ENCODE results near the gene CPPED1.
"Not testable (repeated sequence)": the region's sequence is repeated elsewhere in the genome, so short reads cannot be mapped to it uniquely, and the experiment has no call there.

Gene CPPED1

GRCh38 chr16:12818326-12818725 lies 14.6 kb upstream of the CPPED1 start:
- H3K27ac ChIP-seq (ENCODE audit: low read depth, low read length) = no peak overlapping the region

GRCh38 chr16:12816791-12817214 lies 13.1 kb upstream of the CPPED1 start:
- H3K27ac ChIP-seq (ENCODE audit: low read depth, low read length); H3K36me3 ChIP-seq (ENCODE audit: control insufficient read depth, insufficient read depth, low read length); H3K9ac ChIP-seq (ENCODE audit: low read length); H3K4me3 ChIP-seq (ENCODE audit: low read length); H3K4me1 ChIP-seq (ENCODE audit: control insufficient read depth, insufficient read depth, low read length); H3K27me3 ChIP-seq (ENCODE audit: control insufficient read depth, insufficient read depth, low read length): not testable (repeated sequence)

More at GRCh38 chr16:12818326-12818725, 14.6 kb upstream of the CPPED1 start:
- Histone ChIP-seq H3K4me1 (ENCODE audit: control insufficient read depth, insufficient read depth, low read length) (no peaks in the 10 kb centered on the region), H3K27me3 (ENCODE audit: control insufficient read depth, insufficient read depth, low read length) (no peaks in the 10 kb centered on the region), H3K4me3 (ENCODE audit: low read length) (no peak overlapping the region), H3K36me3 (ENCODE audit: control insufficient read depth, insufficient read depth, low read length) (no peaks in the 10 kb centered on the region), H3K9ac (ENCODE audit: low read length) (no peak overlapping the region)

- Histone ChIP-seq H3K27ac (ENCODE audit: low read depth, low read length) (no peak overlapping the region), H3K27me3 (ENCODE audit: control insufficient read depth, insufficient read depth, low read length) (no peaks in the 10 kb centered on the region), H3K4me1 (ENCODE audit: control insufficient read depth, insufficient read depth, low read length) (no peaks in the 10 kb centered on the region)
Observed at GRCh38 chr16:12815361-12815760, 11.7 kb upstream of the CPPED1 start.

GRCh38 chr16:12813734-12814133 lies 10.0 kb upstream of the CPPED1 start:
- H3K4me3 ChIP-seq (ENCODE audit: low read length); H3K9ac ChIP-seq (ENCODE audit: low read length); H3K27ac ChIP-seq (ENCODE audit: low read depth, low read length); H3K27me3 ChIP-seq (ENCODE audit: control insufficient read depth, insufficient read depth, low read length); H3K36me3 ChIP-seq (ENCODE audit: control insufficient read depth, insufficient read depth, low read length); H3K4me1 ChIP-seq (ENCODE audit: control insufficient read depth, insufficient read depth, low read length): not testable (repeated sequence)

More at GRCh38 chr16:12815361-12815760, 11.7 kb upstream of the CPPED1 start:
- Histone ChIP-seq H3K9ac (ENCODE audit: low read length) (no peak overlapping the region), H3K36me3 (ENCODE audit: control insufficient read depth, insufficient read depth, low read length) (no peaks in the 10 kb centered on the region), H3K4me3 (ENCODE audit: low read length) (no peak overlapping the region)

- not testable (repeated sequence) for H3K9ac ChIP-seq (ENCODE audit: low read length); H3K36me3 ChIP-seq (ENCODE audit: control insufficient read depth, insufficient read depth, low read length); H3K27ac ChIP-seq (ENCODE audit: low read depth, low read length); H3K4me1 ChIP-seq (ENCODE audit: control insufficient read depth, insufficient read depth, low read length); H3K27me3 ChIP-seq (ENCODE audit: control insufficient read depth, insufficient read depth, low read length); H3K4me3 ChIP-seq (ENCODE audit: low read length)
Observed at GRCh38 chr16:12813321-12813720, 9.6 kb upstream of the CPPED1 start.

DNA sequence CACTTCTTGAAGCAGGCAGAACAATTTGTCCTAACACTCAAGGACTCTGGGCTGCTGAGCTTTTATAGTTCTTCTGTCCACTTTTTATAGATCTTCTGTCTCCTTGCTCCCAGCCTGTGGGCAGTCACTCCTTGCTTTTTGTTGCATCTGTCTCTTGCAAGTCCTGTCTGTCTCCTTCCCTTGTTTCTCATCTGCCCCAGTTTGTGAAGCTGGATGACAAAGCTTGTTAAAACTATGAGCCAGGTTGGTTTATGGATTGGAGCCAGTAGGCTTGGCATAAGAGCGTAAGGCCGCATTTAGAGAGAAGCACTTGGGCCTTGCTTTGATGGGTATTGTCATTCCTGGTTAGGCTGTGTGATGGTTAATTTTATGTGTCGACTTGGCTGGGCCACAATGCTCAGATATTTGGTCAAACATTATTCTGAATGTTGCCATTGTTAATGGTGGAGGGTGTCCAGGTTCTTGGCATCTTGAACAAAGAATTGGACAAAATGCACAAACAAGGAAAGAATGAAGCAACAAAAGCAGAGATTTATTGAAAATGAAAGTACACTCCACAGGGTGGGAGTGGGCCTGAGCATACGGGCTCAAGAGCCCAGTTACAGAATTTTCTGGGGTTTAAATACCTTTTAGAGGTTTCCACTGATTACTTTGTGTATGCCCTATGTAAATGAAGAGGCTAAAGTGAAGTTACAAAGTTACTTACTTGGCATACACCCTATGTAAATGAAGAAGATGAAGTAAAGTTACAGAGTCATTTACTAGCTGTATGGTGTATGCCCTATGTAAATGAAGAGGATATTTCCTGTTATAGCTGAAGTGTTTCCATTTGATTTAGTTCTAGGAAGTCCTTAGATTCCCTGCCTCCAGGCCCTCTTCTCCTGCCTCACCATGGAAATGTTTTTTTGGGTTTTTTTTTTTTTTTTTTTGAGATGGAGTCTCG lies 8.0 kb upstream of the CPPED1 start:
- Histone ChIP-seq H3K27ac (ENCODE audit: low read depth, low read length) (no peak overlapping the region), H3K36me3 (ENCODE audit: control insufficient read depth, insufficient read depth, low read length) (no peaks in the 10 kb centered on the region), H3K4me3 (ENCODE audit: low read length) (no peak overlapping the region), H3K9ac (ENCODE audit: low read length) (no peak overlapping the region), H3K4me1 (ENCODE audit: control insufficient read depth, insufficient read depth, low read length) (no peaks in the 10 kb centered on the region), H3K27me3 (ENCODE audit: control insufficient read depth, insufficient read depth, low read length) (no peaks in the 10 kb centered on the region)

- H3K4me1 ChIP-seq (ENCODE audit: control insufficient read depth, insufficient read depth, low read length) = peaks cover 3% of the 10 kb centered on the region
- no peaks in the 10 kb centered on the region for H3K36me3 ChIP-seq (ENCODE audit: control insufficient read depth, insufficient read depth, low read length)
- H3K4me3 ChIP-seq (ENCODE audit: low read length) = no peak overlapping the region
- H3K27ac ChIP-seq (ENCODE audit: low read depth, low read length) = no peak overlapping the region
- H3K9ac ChIP-seq (ENCODE audit: low read length) = no peak overlapping the region
- H3K27me3 ChIP-seq (ENCODE audit: control insufficient read depth, insufficient read depth, low read length) = no peaks in the 10 kb centered on the region
Observed at GRCh38 chr16:12805066-12805465, 1.4 kb upstream of the CPPED1 start.

DNA sequence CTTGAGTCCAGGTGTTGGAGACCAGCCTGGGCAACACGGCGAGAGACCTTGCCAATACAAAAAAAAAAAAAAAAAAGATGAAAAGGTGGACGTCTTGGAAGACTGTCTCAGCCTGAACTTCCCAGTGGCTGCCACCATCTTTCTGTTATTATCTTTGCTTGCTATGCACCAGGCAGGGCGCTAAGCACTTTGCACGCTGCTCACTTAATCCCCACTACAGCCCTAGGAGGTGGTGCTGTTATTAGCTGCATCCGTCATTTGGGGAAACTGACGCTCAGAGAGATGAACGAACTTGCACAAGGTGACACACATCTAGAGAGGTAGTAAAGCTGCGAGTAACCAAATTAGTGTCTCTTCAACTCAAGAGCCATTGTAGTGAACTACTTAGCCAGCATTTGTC lies 708 bp upstream of the CPPED1 start:
- Histone ChIP-seq H3K4me1 (ENCODE audit: control insufficient read depth, insufficient read depth, low read length) (peaks cover 3% of the 10 kb centered on the region), H3K36me3 (ENCODE audit: control insufficient read depth, insufficient read depth, low read length) (no peaks in the 10 kb centered on the region), H3K4me3 (ENCODE audit: low read length) (peak overlapping the region; percentile 89), H3K27ac (ENCODE audit: low read depth, low read length) (no peak overlapping the region), H3K27me3 (ENCODE audit: control insufficient read depth, insufficient read depth, low read length) (no peaks in the 10 kb centered on the region), H3K9ac (ENCODE audit: low read length) (no peak overlapping the region)

DNA sequence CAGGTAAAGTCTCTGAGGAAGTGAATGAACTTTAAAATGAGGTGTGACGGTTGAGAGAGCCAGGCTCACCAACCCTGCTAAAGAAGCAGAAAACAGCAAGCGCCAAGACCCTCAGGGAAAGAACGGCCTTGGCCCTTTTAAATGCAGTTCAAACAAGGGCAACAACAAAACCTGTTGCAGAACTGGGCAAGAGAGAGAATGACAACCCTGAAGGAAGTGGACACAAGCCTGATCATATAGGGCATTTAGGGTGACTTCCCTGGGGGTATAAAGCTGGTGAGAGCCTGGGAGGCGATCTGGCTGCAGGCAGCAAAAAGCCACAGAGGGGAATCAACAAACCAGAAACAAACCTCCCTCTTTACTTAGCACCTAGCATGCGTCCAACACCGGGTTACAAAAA lies 1.0 kb downstream of the CPPED1 start:
- no peak overlapping the region for H3K9ac ChIP-seq (ENCODE audit: low read length)
- peaks cover 3% of the 10 kb centered on the region for H3K4me1 ChIP-seq (ENCODE audit: control insufficient read depth, insufficient read depth, low read length)
- H3K27ac ChIP-seq (ENCODE audit: low read depth, low read length) = peak overlapping the region; percentile 74

GRCh38 chr16:12802048-12802447 lies 1.6 kb downstream of the CPPED1 start:
- Histone ChIP-seq H3K27ac (ENCODE audit: low read depth, low read length) (no peak overlapping the region), H3K9ac (ENCODE audit: low read length) (no peak overlapping the region), H3K4me1 (ENCODE audit: control insufficient read depth, insufficient read depth, low read length) (peaks cover 3% of the 10 kb centered on the region), H3K27me3 (ENCODE audit: control insufficient read depth, insufficient read depth, low read length) (no peaks in the 10 kb centered on the region), H3K36me3 (ENCODE audit: control insufficient read depth, insufficient read depth, low read length) (no peaks in the 10 kb centered on the region), H3K4me3 (ENCODE audit: low read length) (no peak overlapping the region)

More for the DNA sequence above, 1.0 kb downstream of the CPPED1 start:
- Histone ChIP-seq H3K36me3 (ENCODE audit: control insufficient read depth, insufficient read depth, low read length) (no peaks in the 10 kb centered on the region), H3K4me3 (ENCODE audit: low read length) (peak overlapping the region; percentile 89), H3K27me3 (ENCODE audit: control insufficient read depth, insufficient read depth, low read length) (no peaks in the 10 kb centered on the region)

GRCh38 chr16:12801511-12802042 lies 2.1 kb downstream of the CPPED1 start:
- H3K27ac ChIP-seq (ENCODE audit: low read depth, low read length) = no peak overlapping the region
- H3K4me1 ChIP-seq (ENCODE audit: control insufficient read depth, insufficient read depth, low read length) = peaks cover 3% of the 10 kb centered on the region
- no peak overlapping the region for H3K4me3 ChIP-seq (ENCODE audit: low read length)

DNA sequence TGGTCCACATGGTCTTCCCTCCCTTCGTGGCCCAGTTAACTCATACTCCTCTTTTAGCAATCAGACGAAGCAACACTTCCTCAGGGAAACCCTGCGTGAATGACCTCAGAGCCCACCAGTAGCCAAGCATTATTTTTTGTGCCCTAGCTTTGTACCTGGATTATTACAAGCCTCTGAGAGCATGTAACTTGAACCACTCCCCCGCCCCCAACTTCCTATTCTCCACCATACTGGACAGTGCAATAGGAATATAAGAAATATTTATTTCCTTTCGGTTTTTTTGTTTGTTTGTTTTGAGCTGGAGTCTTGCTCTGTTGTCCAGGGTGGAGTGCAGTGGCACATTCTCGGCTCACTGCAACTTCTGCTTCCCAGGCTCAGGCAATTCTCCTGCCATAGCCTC lies 2.9 kb downstream of the CPPED1 start:
- no peak overlapping the region for H3K27ac ChIP-seq (ENCODE audit: low read depth, low read length)
- H3K36me3 ChIP-seq (ENCODE audit: control insufficient read depth, insufficient read depth, low read length) = no peaks in the 10 kb centered on the region
- no peaks in the 10 kb centered on the region for H3K27me3 ChIP-seq (ENCODE audit: control insufficient read depth, insufficient read depth, low read length)
- peaks cover 3% of the 10 kb centered on the region for H3K4me1 ChIP-seq (ENCODE audit: control insufficient read depth, insufficient read depth, low read length)
- no peak overlapping the region for H3K4me3 ChIP-seq (ENCODE audit: low read length)
- H3K9ac ChIP-seq (ENCODE audit: low read length) = no peak overlapping the region

More at GRCh38 chr16:12801511-12802042, 2.1 kb downstream of the CPPED1 start:
- Histone ChIP-seq H3K27me3 (ENCODE audit: control insufficient read depth, insufficient read depth, low read length) (no peaks in the 10 kb centered on the region), H3K9ac (ENCODE audit: low read length) (no peak overlapping the region), H3K36me3 (ENCODE audit: control insufficient read depth, insufficient read depth, low read length) (no peaks in the 10 kb centered on the region)

DNA sequence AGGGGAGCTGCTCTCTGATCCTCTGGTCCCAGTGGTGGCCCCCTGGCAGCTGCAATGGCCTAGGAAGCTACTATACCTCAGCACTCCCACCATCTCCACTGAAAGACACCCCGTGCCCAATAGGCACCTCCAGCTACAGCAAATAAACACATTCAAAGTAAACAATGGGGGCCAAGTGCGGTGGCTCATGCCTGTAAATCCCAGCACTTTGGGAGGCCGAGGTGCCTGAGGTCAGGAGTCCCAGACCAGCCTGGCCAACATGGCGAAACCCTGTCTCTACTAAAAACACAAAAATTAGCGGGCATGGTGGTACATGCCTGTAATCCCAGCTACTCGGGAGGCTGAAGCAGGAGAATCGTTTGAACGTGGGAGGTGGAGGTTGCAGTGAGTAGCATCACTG lies 3.7 kb downstream of the CPPED1 start:
- H3K27me3 ChIP-seq (ENCODE audit: control insufficient read depth, insufficient read depth, low read length); H3K9ac ChIP-seq (ENCODE audit: low read length); H3K4me1 ChIP-seq (ENCODE audit: control insufficient read depth, insufficient read depth, low read length): not testable (repeated sequence)

More for the DNA sequence above, 3.7 kb downstream of the CPPED1 start:
- not testable (repeated sequence) for H3K27ac ChIP-seq (ENCODE audit: low read depth, low read length); H3K36me3 ChIP-seq (ENCODE audit: control insufficient read depth, insufficient read depth, low read length); H3K4me3 ChIP-seq (ENCODE audit: low read length)
